SJSA1 (cell line): ENCODE data around the gene MTOR. TPM values are rescaled to one million over a fixed set of nuclear protein-coding genes. Genes with fewer than 3 reads are reported as not detected.
"Not testable (repeated sequence)": the region's sequence is repeated elsewhere in the genome, so short reads cannot be mapped to it uniquely, and the experiment has no call there.

Experiments
- DNase-seq, 2 experiments: peaks; one replicate each; pipeline ENCODE4 v3.0.0-alpha.2; 2015 to 2020; ENCODE audit warnings: low spot score in 2 of 2, low read depth in 1 of 2
- H3K27ac ChIP-seq: fragments of 250-450 bp; sonication (Bioruptor Pico); 2 replicates; pipeline ENCODE4 v1.5.1; 2020; ENCODE audit warnings: mild to moderate bottlenecking, moderate library complexity
- H3K27me3 ChIP-seq: fragments of 250-450 bp; sonication (Bioruptor Pico); replicated peaks from 2 replicates; pipeline ENCODE4 v1.5.1; 2020; ENCODE audit warnings: mild to moderate bottlenecking, moderate library complexity
- H3K36me3 ChIP-seq: fragments of 250-450 bp; sonication (Bioruptor Pico); 2 replicates; pipeline ENCODE4 v1.5.1; 2020; ENCODE audit warnings: mild to moderate bottlenecking
- H3K4me1 ChIP-seq: fragments of 250-450 bp; sonication (Bioruptor Pico); replicated peaks from 2 replicates; pipeline ENCODE4 v1.6.1; 2021; ENCODE audit warnings: mild to moderate bottlenecking
- H3K4me3 ChIP-seq: fragments of 250-450 bp; sonication (Bioruptor Pico); 2 replicates; pipeline ENCODE4 v1.5.1; 2020; ENCODE audit warnings: mild to moderate bottlenecking
- H3K9me3 ChIP-seq: fragments of 250-450 bp; sonication (Bioruptor Pico); replicated peaks from 2 replicates; pipeline ENCODE4 v1.5.1; 2020; ENCODE audit warnings: mild to moderate bottlenecking
- total RNA-seq: library from RNA; depleted of rRNA; stranded (reverse); fragments of >200 nt; shearing (Covaris generic); gene quantifications from 2 replicates; pipeline ENCODE4 v1.2.3, GENCODE V29; 2014

MTOR gene
- total RNA-seq, 1 experiment from 2014 or later, result 51.2 TPM

- H3K27me3 ChIP-seq, result no peaks in the 10 kb centered on the region
- no peak overlapping the region for H3K4me3 ChIP-seq
- H3K36me3 ChIP-seq, result peaks cover 7% of the 10 kb centered on the region
- peak overlapping the region; percentile 53; the same call in 1 of the 2 replicates for H3K27ac ChIP-seq
- H3K9me3 ChIP-seq, result no peaks in the 10 kb centered on the region
- DNase-seq, result peak; percentile 44 to 67
- H3K4me1 ChIP-seq, result peaks cover 49% of the 10 kb centered on the region
Observed at GRCh38 chr1:11176081-11176706, 86.2 kb downstream of the MTOR start.

- peaks cover 44% of the 10 kb centered on the region for H3K4me1 ChIP-seq
Observed at GRCh38 chr1:11175461-11175860, 86.9 kb downstream of the MTOR start.

DNA sequence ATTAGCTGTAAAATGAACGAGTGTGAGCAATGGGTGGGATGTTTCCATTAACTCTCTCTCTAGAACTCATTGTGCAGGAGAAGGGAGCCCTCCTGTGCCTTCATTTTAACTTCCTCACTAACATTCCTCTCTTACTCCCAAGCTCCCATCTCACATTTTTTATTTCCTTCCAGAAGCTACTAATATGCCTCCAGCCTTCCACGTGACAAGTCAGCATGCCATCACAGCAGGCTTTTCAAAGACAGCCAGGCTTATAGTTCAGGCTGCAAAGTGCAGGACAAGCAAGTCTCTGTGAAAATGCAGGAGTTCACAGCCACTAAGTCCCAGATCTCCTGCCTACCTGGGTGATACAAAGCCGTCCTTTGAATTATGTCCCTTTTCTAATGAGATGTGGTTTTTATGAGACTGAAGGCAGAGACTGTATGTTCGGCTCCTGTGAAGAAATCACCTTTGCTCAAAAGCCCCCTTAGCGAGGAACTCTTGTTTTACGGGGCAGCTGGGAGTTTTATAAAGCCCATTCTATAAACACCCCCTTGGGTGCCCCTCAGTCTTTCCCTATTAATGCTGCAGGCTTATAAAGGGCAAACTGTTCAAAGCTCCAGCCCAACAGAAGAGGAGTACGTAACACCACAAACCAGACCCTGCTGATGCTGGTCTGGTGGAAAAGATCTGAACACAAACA is 87.9 kb downstream of the MTOR start:
- no peaks in the 10 kb centered on the region for H3K27me3 ChIP-seq
- no peaks in the 10 kb centered on the region for H3K9me3 ChIP-seq
- peaks cover 14% of the 10 kb centered on the region; the same call in 1 of the 2 replicates for H3K36me3 ChIP-seq
- peaks cover 33% of the 10 kb centered on the region for H3K4me1 ChIP-seq
- no peak overlapping the region for H3K4me3 ChIP-seq
- no peak for DNase-seq
- H3K27ac ChIP-seq, result no peak overlapping the region

More at GRCh38 chr1:11175461-11175860, 86.9 kb downstream of the MTOR start:
- DNase-seq, result no peak
- Histone ChIP-seq H3K4me3 (no peak overlapping the region), H3K27ac (no peak overlapping the region), H3K36me3 (peaks cover 7% of the 10 kb centered on the region), H3K9me3 (no peaks in the 10 kb centered on the region), H3K27me3 (no peaks in the 10 kb centered on the region)

GRCh38 chr1:11170102-11170501 is 92.2 kb downstream of the MTOR start:
- peaks cover 21% of the 10 kb centered on the region for H3K36me3 ChIP-seq
- no peak for DNase-seq
- no peaks in the 10 kb centered on the region for H3K4me1 ChIP-seq
- no peak overlapping the region for H3K4me3 ChIP-seq
- no peak overlapping the region for H3K27ac ChIP-seq
- no peaks in the 10 kb centered on the region for H3K9me3 ChIP-seq
- H3K27me3 ChIP-seq, result no peaks in the 10 kb centered on the region

GRCh38 chr1:11169202-11169601 is 93.1 kb downstream of the MTOR start:
- no peak overlapping the region for H3K4me3 ChIP-seq
- no peak overlapping the region for H3K27ac ChIP-seq
- no peaks in the 10 kb centered on the region for H3K4me1 ChIP-seq
- peaks cover 21% of the 10 kb centered on the region for H3K36me3 ChIP-seq
- no peaks in the 10 kb centered on the region for H3K27me3 ChIP-seq
- DNase-seq, result no peak
- no peaks in the 10 kb centered on the region for H3K9me3 ChIP-seq

- H3K4me3 ChIP-seq, result no peak overlapping the region
- no peaks in the 10 kb centered on the region for H3K27me3 ChIP-seq
- no peaks in the 10 kb centered on the region for H3K4me1 ChIP-seq
- no peaks in the 10 kb centered on the region for H3K9me3 ChIP-seq
- H3K27ac ChIP-seq, result no peak overlapping the region
- DNase-seq, result no peak
- peaks cover 21% of the 10 kb centered on the region for H3K36me3 ChIP-seq
Observed at GRCh38 chr1:11168731-11169130, 93.6 kb downstream of the MTOR start.

GRCh38 chr1:11166744-11167143 is 95.6 kb downstream of the MTOR start:
- H3K4me3 ChIP-seq, H3K27ac ChIP-seq, H3K27me3 ChIP-seq, H3K9me3 ChIP-seq, DNase-seq, H3K4me1 ChIP-seq: not testable (repeated sequence)
- peaks cover 18% of the 10 kb centered on the region for H3K36me3 ChIP-seq

DNA sequence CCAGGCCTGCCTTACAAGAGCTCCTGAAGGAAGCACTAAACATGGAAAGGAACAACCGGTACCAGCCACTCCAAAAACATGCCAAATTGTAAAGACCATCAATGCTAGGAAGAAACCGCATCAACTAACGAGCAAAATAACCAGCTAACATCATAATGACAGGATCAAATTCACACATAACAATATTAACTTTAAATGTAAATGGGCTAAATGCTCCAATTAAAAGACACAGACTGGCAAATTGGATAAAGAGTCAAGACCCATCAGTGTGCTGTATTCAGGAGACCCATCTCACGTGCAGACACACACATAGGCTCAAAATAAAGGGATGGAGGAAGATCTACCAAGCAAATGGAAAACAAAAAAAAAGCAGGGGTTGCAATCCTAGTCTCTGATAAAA is 99.6 kb downstream of the MTOR start:
- H3K9me3 ChIP-seq, DNase-seq, H3K27ac ChIP-seq, H3K27me3 ChIP-seq, H3K4me3 ChIP-seq: not testable (repeated sequence)
- peaks cover 20% of the 10 kb centered on the region for H3K36me3 ChIP-seq
- H3K4me1 ChIP-seq, result peaks cover 18% of the 10 kb centered on the region

- H3K4me3 ChIP-seq, result no peak overlapping the region
- peak; percentile 65 to 78 for DNase-seq
- H3K27ac ChIP-seq, result peak overlapping the region; percentile 61
- no peaks in the 10 kb centered on the region for H3K27me3 ChIP-seq
- H3K4me1 ChIP-seq, result peaks cover 18% of the 10 kb centered on the region
- no peaks in the 10 kb centered on the region for H3K9me3 ChIP-seq
- peaks cover 36% of the 10 kb centered on the region for H3K36me3 ChIP-seq
Observed at GRCh38 chr1:11158720-11159321, 103.5 kb downstream of the MTOR start.

- Histone ChIP-seq H3K27me3 (no peaks in the 10 kb centered on the region), H3K4me1 (peaks cover 18% of the 10 kb centered on the region), H3K36me3 (peaks cover 40% of the 10 kb centered on the region), H3K4me3 (no peak overlapping the region), H3K27ac (peak overlapping the region; percentile 61), H3K9me3 (no peaks in the 10 kb centered on the region)
- no peak for DNase-seq
Observed at GRCh38 chr1:11158291-11158690, 104.1 kb downstream of the MTOR start.

DNA sequence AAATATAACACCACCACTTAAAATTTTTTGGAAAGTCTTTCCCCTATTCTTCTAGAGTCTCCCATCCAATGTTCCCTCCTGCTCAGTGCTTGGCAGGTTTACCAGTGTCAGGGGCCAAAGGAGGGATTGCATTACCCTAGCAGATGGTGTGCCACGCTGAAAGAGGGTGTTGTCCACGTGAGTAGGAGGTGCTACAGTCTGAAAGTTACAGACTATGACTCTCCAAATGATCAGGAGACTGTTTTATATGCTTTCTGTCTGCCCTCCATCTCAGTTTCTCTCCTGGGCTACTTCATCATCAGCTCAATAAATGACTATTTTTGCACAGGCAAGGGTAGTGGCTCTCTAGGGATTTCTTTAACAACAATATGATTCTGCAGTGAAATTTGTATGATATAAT is 104.5 kb downstream of the MTOR start:
- Histone ChIP-seq H3K4me3 (no peak overlapping the region), H3K36me3 (peaks cover 44% of the 10 kb centered on the region), H3K4me1 (peaks cover 18% of the 10 kb centered on the region), H3K9me3 (no peaks in the 10 kb centered on the region), H3K27ac (peak overlapping the region; percentile 61), H3K27me3 (no peaks in the 10 kb centered on the region)
- no peak for DNase-seq

- peaks cover 44% of the 10 kb centered on the region for H3K36me3 ChIP-seq
- DNase-seq, result no peak
- no peaks in the 10 kb centered on the region for H3K9me3 ChIP-seq
- H3K4me1 ChIP-seq, result peaks cover 18% of the 10 kb centered on the region
- no peak overlapping the region for H3K27ac ChIP-seq
- H3K27me3 ChIP-seq, result no peaks in the 10 kb centered on the region
- no peak overlapping the region for H3K4me3 ChIP-seq
Observed at GRCh38 chr1:11157394-11157793, 105.0 kb downstream of the MTOR start.

- Histone ChIP-seq H3K9me3 (no peaks in the 10 kb centered on the region), H3K4me3 (no peak overlapping the region), H3K4me1 (peaks cover 18% of the 10 kb centered on the region), H3K36me3 (peaks cover 44% of the 10 kb centered on the region), H3K27me3 (no peaks in the 10 kb centered on the region), H3K27ac (no peak overlapping the region)
- no peak for DNase-seq
Observed at GRCh38 chr1:11156963-11157362, 105.4 kb downstream of the MTOR start.

GRCh38 chr1:11156441-11156840 is 105.9 kb downstream of the MTOR start:
- Histone ChIP-seq H3K4me1 (peaks cover 18% of the 10 kb centered on the region), H3K36me3 (peaks cover 44% of the 10 kb centered on the region), H3K9me3 (no peaks in the 10 kb centered on the region), H3K27me3 (no peaks in the 10 kb centered on the region), H3K27ac (no peak overlapping the region), H3K4me3 (no peak overlapping the region)
- no peak for DNase-seq
